GM23338 (cell line): ENCODE data around the gene CELA3B. TPM values are rescaled to one million over a fixed set of nuclear protein-coding genes. Genes with fewer than 3 reads are reported as not detected.
"Not testable (repeated sequence)": the region's sequence is repeated elsewhere in the genome, so short reads cannot be mapped to it uniquely, and the experiment has no call there.

Experiments
- ATAC-seq: fragments of 200-7000 bp; cut with Tn5 transposase; 3 replicates; pipeline ENCODE4 v1.9.1; 2020
- DNase-seq: peaks from one replicate; pipeline ENCODE4 v3.0.0-alpha.2; 2015; ENCODE audit warnings: low spot score
- H2AFZ ChIP-seq: fragments of 200-600 bp; sonication (generic); 2 replicates; pipeline ENCODE4 v1.8.0; 2016; ENCODE audit warnings: antibody characterized with exemption, mild to moderate bottlenecking, moderate library complexity
- H3F3A ChIP-seq: fragments of 200-600 bp; sonication (generic); replicated peaks from 2 replicates; pipeline ENCODE4 v1.8.0; 2017; ENCODE audit warnings: antibody characterized with exemption, mixed run types, low read depth
- H3K27ac ChIP-seq: fragments of 200-600 bp; sonication (generic); 2 replicates; pipeline ENCODE4 v1.6.1; 2016; ENCODE audit warnings: low read depth
- H3K27me3 ChIP-seq: fragments of 200-600 bp; sonication (generic); 2 replicates; pipeline ENCODE4 v1.8.0; 2016; ENCODE audit warnings: mild to moderate bottlenecking, mixed run types, moderate library complexity; ENCODE audit not compliant: insufficient read depth
- H3K36me3 ChIP-seq: fragments of 200-600 bp; sonication (generic); 2 replicates; pipeline ENCODE4 v1.8.0; 2016; ENCODE audit warnings: mild to moderate bottlenecking; ENCODE audit not compliant: insufficient read depth
- H3K4me1 ChIP-seq: fragments of 200-600 bp; sonication (generic); 2 replicates; pipeline ENCODE4 v1.8.0; 2016; ENCODE audit warnings: mild to moderate bottlenecking, moderate library complexity; ENCODE audit not compliant: insufficient read depth
- H3K4me2 ChIP-seq: fragments of 200-600 bp; sonication (generic); 2 replicates; pipeline ENCODE4 v1.7.1; 2017; ENCODE audit warnings: mixed run types
- H3K4me3 ChIP-seq: fragments of 200-600 bp; sonication (generic); 2 replicates; pipeline ENCODE4 v1.6.1; 2016; ENCODE audit warnings: mixed run types
- H3K79me2 ChIP-seq: fragments of 200-600 bp; sonication (generic); replicated peaks from 2 replicates; pipeline ENCODE4 v1.8.0; 2017; ENCODE audit warnings: mild to moderate bottlenecking; ENCODE audit not compliant: insufficient read depth
- H3K9me2 ChIP-seq: fragments of 200-600 bp; sonication (generic); 2 replicates; pipeline ENCODE4 v1.8.0; 2017; ENCODE audit not compliant: insufficient read depth
- H4K20me1 ChIP-seq: fragments of 200-600 bp; sonication (generic); replicated peaks from 2 replicates; pipeline ENCODE4 v1.8.0; 2017; ENCODE audit warnings: mild to moderate bottlenecking; ENCODE audit not compliant: insufficient read depth
- H3K27ac Mint-ChIP-seq: 2 replicates; pipeline ENCODE4 v1.8.0; 2020; ENCODE audit warnings: inconsistent platforms, mild to moderate bottlenecking, moderate library complexity, mixed read lengths
- H3K27me3 Mint-ChIP-seq: 3 replicates; pipeline ENCODE4 v1.8.0; 2022; ENCODE audit warnings: low read depth, mild to moderate bottlenecking, moderate library complexity, mixed read lengths, inconsistent platforms; ENCODE audit not compliant: insufficient read depth, poor library complexity
- H3K36me3 Mint-ChIP-seq: 3 replicates; pipeline ENCODE4 v1.8.0; 2021; ENCODE audit warnings: low read depth, mild to moderate bottlenecking, inconsistent platforms, moderate library complexity, mixed read lengths
- H3K4me1 Mint-ChIP-seq: 3 replicates; pipeline ENCODE4 v1.8.0; 2020; ENCODE audit warnings: mild to moderate bottlenecking, inconsistent platforms, mixed read lengths
- H3K4me3 Mint-ChIP-seq: 3 replicates; pipeline ENCODE4 v1.8.0; 2021; ENCODE audit warnings: moderate library complexity, mild to moderate bottlenecking, inconsistent platforms, mixed read lengths
- H3K9me3 Mint-ChIP-seq: 3 replicates; pipeline ENCODE4 v1.8.0; 2020; ENCODE audit warnings: moderate library complexity, mild to moderate bottlenecking, inconsistent platforms, mixed read lengths
- polyA plus RNA-seq: library from polyadenylated mRNA; unstranded; fragments of >200 nt; fragmentation: Nextera tagmentation; extraction: Ambion mirVana; gene quantifications from 2 replicates; pipeline ENCODE4 v1.2.1, GENCODE V29; 2016
- total RNA-seq: library from RNA; depleted of rRNA; stranded (reverse); fragments of >200 nt; shearing (Covaris generic); gene quantifications from 2 replicates; pipeline ENCODE4 v1.2.3, GENCODE V29; 2014
- TF ChIP-seq, protein P1 (sequence below), 2 experiments: fragments of 200-600 bp in 1 of 2; sonication (generic) in 1 of 2; conservative IDR thresholded peaks; 2 replicates each; pipeline versions ENCODE4 v1.5.1 to v1.6.1; 2016 to 2017; ENCODE audit warnings: antibody characterized with exemption in 2 of 2, low read depth in 2 of 2, mild to moderate bottlenecking in 2 of 2, moderate library complexity in 1 of 2

CELA3B gene
- total and polyA plus RNA-seq, 2 experiments from 2014 or later = not detected

DNA sequence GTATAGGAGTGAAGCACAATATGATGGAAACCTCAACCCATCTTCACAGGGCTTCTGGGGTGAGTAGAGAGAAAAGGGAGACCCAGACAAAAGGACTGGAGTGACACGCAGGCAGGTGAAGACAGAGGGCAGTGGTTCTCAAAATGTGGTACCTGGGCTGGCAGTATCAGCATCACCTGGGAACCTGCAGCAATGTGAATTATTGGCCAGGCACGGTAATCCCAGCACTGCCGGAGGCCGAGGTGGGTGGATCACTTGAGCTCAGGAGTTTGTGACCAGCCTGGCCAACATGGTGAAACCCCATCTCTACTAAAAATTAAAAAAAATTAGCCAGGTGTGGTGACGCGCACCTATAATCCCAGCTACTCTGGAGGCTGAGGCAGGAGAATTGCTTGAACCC lies 5.3 kb downstream of the CELA3B start:
- not testable (repeated sequence) for H3K4me3 ChIP-seq
- ATAC-seq = peak; percentile 44; the same call in 2 of the 3 replicates

DNA sequence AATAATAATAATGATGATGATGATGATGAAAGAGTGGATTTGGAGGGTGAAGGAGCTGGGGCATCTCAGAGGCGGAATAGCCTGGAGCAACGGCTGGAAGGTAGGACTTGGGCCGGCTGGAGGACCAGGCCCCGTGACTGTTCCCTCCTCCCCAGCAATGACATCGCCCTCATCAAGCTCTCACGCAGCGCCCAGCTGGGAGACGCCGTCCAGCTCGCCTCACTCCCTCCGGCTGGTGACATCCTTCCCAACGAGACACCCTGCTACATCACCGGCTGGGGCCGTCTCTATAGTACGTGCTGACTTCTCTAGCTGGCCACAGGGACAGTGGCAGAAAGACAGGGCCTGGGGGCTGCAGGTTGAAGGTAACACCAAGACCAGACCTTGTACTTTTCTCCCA lies 6.7 kb downstream of the CELA3B start:
- not testable (repeated sequence) for H3K27me3 ChIP-seq, DNase-seq, H4K20me1 ChIP-seq, H3K27ac ChIP-seq, H3K4me3 Mint-ChIP-seq, ATAC-seq, H3K79me2 ChIP-seq, H3K4me2 ChIP-seq, H3K27me3 Mint-ChIP-seq, H3F3A ChIP-seq, H3K4me3 ChIP-seq, H3K4me1 ChIP-seq, H3K9me2 ChIP-seq, H3K36me3 Mint-ChIP-seq, H3K27ac Mint-ChIP-seq, H3K36me3 ChIP-seq, H2AFZ ChIP-seq, H3K9me3 Mint-ChIP-seq, H3K4me1 Mint-ChIP-seq

More for the DNA sequence above, 5.3 kb downstream of the CELA3B start:
- not testable (repeated sequence) for H3K4me2 ChIP-seq, H3K27ac Mint-ChIP-seq, H3K27me3 ChIP-seq, H3F3A ChIP-seq, H2AFZ ChIP-seq, H3K9me3 Mint-ChIP-seq, H3K4me1 ChIP-seq, H3K79me2 ChIP-seq, H4K20me1 ChIP-seq, H3K36me3 ChIP-seq, H3K4me1 Mint-ChIP-seq, H3K27ac ChIP-seq, H3K9me2 ChIP-seq, H3K27me3 Mint-ChIP-seq, H3K4me3 Mint-ChIP-seq, H3K36me3 Mint-ChIP-seq
- DNase-seq = peak; percentile 21
- TF ChIP-seq, protein P1, sequence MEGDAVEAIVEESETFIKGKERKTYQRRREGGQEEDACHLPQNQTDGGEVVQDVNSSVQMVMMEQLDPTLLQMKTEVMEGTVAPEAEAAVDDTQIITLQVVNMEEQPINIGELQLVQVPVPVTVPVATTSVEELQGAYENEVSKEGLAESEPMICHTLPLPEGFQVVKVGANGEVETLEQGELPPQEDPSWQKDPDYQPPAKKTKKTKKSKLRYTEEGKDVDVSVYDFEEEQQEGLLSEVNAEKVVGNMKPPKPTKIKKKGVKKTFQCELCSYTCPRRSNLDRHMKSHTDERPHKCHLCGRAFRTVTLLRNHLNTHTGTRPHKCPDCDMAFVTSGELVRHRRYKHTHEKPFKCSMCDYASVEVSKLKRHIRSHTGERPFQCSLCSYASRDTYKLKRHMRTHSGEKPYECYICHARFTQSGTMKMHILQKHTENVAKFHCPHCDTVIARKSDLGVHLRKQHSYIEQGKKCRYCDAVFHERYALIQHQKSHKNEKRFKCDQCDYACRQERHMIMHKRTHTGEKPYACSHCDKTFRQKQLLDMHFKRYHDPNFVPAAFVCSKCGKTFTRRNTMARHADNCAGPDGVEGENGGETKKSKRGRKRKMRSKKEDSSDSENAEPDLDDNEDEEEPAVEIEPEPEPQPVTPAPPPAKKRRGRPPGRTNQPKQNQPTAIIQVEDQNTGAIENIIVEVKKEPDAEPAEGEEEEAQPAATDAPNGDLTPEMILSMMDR (conservative IDR thresholded peaks at IDR 0.05; ENCODE audit: low read depth in 2 of 2) = peak; percentile 15 to 43; a peak in 3 of 4 replicates

GRCh38 chr1:21985893-21986292 lies 9.1 kb downstream of the CELA3B start:
- H3K4me3 ChIP-seq = not testable (repeated sequence)

GRCh38 chr1:21986386-21986785 lies 9.6 kb downstream of the CELA3B start:
- H2AFZ ChIP-seq, H3K4me3 Mint-ChIP-seq, H3K27me3 Mint-ChIP-seq, H3K4me2 ChIP-seq, H3K27ac Mint-ChIP-seq, DNase-seq, ATAC-seq, H3K27me3 ChIP-seq, H3K27ac ChIP-seq, H3K4me1 Mint-ChIP-seq, H3K9me3 Mint-ChIP-seq, H3K9me2 ChIP-seq, H4K20me1 ChIP-seq, H3F3A ChIP-seq, H3K79me2 ChIP-seq, H3K36me3 ChIP-seq, H3K4me1 ChIP-seq, H3K4me3 ChIP-seq, H3K36me3 Mint-ChIP-seq: not testable (repeated sequence)

More at GRCh38 chr1:21985893-21986292, 9.1 kb downstream of the CELA3B start:
- not testable (repeated sequence) for H3K4me2 ChIP-seq, H3K27me3 ChIP-seq, H3K36me3 Mint-ChIP-seq, H3K9me2 ChIP-seq, H2AFZ ChIP-seq, DNase-seq, H3K4me3 Mint-ChIP-seq, H3K27me3 Mint-ChIP-seq, H3K36me3 ChIP-seq, H3K79me2 ChIP-seq, H3K27ac Mint-ChIP-seq, H3K27ac ChIP-seq, H3K9me3 Mint-ChIP-seq, H3K4me1 Mint-ChIP-seq, H3F3A ChIP-seq, H3K4me1 ChIP-seq, ATAC-seq, H4K20me1 ChIP-seq

GRCh38 chr1:21989672-21990393 lies 13.0 kb downstream of the CELA3B start:
- H3K27me3 Mint-ChIP-seq, H3K9me2 ChIP-seq, H3K79me2 ChIP-seq, H2AFZ ChIP-seq, H3F3A ChIP-seq, H3K4me1 Mint-ChIP-seq, H3K27me3 ChIP-seq, H3K27ac ChIP-seq, H4K20me1 ChIP-seq, ATAC-seq, DNase-seq, H3K36me3 ChIP-seq, H3K4me3 Mint-ChIP-seq, H3K4me1 ChIP-seq, H3K36me3 Mint-ChIP-seq, H3K4me3 ChIP-seq, H3K27ac Mint-ChIP-seq, H3K9me3 Mint-ChIP-seq, H3K4me2 ChIP-seq: not testable (repeated sequence)

DNA sequence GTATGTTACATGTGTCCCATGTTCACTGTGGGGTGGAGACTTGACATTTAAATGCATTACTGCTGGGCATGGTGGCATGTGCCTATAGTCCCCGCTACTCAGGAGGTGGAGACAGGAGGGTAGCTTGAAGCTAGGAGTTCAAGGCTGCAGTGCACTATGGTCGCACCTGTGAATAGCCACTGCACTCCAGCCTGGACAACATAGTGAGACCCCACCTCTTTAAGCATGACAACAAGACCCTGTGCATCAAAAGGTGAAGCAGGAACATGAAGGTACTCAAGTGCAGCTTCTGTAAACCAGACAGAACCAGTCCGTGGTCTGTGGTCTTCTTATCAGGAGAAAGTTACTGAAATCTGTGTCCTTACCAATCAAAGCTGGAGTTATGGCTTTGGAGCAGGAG lies 15.4 kb downstream of the CELA3B start:
- H3K79me2 ChIP-seq, H3K27me3 Mint-ChIP-seq, H3F3A ChIP-seq, H3K9me2 ChIP-seq, H3K4me1 Mint-ChIP-seq, H2AFZ ChIP-seq, H3K4me2 ChIP-seq, H3K36me3 Mint-ChIP-seq, H3K4me1 ChIP-seq, DNase-seq, H3K27ac ChIP-seq, H3K27me3 ChIP-seq, H3K27ac Mint-ChIP-seq, H4K20me1 ChIP-seq, H3K9me3 Mint-ChIP-seq, H3K4me3 Mint-ChIP-seq, H3K36me3 ChIP-seq, H3K4me3 ChIP-seq, ATAC-seq: not testable (repeated sequence)
